H9 (cell line): ENCODE measurements around the gene ASTN2. TPM values are rescaled to one million over a fixed set of nuclear protein-coding genes. Genes with fewer than 3 reads are reported as not detected.

Source experiments
- DNase-seq: peaks from one replicate; pipeline ENCODE4 v3.0.0-alpha.2; 2017
- H2AFZ ChIP-seq: one replicate; pipeline ENCODE4 v1.6.1; 2013; ENCODE audit warnings: mild to moderate bottlenecking, low read length, control low read depth, moderate library complexity
- H2AK5ac ChIP-seq: 2 replicates; pipeline ENCODE4 v1.6.1; 2013; ENCODE audit warnings: low read length, control low read depth, mixed read lengths; ENCODE audit not compliant: insufficient read length
- H2BK120ac ChIP-seq: one replicate; pipeline ENCODE4 v1.6.1; 2013; ENCODE audit warnings: low read depth, mild to moderate bottlenecking, low read length, control low read depth, inconsistent platforms; ENCODE audit not compliant: poor library complexity, severe bottlenecking
- H2BK12ac ChIP-seq: 2 replicates; pipeline ENCODE4 v1.6.1; 2013; ENCODE audit warnings: low read length, control low read depth, mixed read lengths, low read depth; ENCODE audit not compliant: insufficient read length
- H2BK15ac ChIP-seq: 2 replicates; pipeline ENCODE4 v1.6.1; 2013; ENCODE audit warnings: low read depth, low read length, control low read depth
- H2BK20ac ChIP-seq: one replicate; pipeline ENCODE4 v1.6.1; 2013; ENCODE audit warnings: low read depth, mild to moderate bottlenecking, low read length, control low read depth, inconsistent platforms; ENCODE audit not compliant: poor library complexity, severe bottlenecking
- H2BK5ac ChIP-seq: 2 replicates; pipeline ENCODE4 v1.6.1; 2013; ENCODE audit warnings: low read length, control low read depth, mixed read lengths; ENCODE audit not compliant: insufficient read length
- H3K14ac ChIP-seq: 2 replicates; pipeline ENCODE4 v1.6.1; 2013; ENCODE audit warnings: low read length, control low read depth; ENCODE audit not compliant: insufficient read depth
- H3K18ac ChIP-seq: 2 replicates; pipeline ENCODE4 v1.6.1; 2013; ENCODE audit warnings: low read depth, mild to moderate bottlenecking, mixed read lengths, low read length, control low read depth; ENCODE audit not compliant: insufficient read length
- H3K23ac ChIP-seq: 2 replicates; pipeline ENCODE4 v1.6.1; 2013; ENCODE audit warnings: low read length, control low read depth, mixed read lengths, low read depth; ENCODE audit not compliant: insufficient read length
- H3K23me2 ChIP-seq: 2 replicates; pipeline ENCODE4 v1.6.1; 2013; ENCODE audit warnings: low read depth, mild to moderate bottlenecking, mixed read lengths, low read length, control low read depth; ENCODE audit not compliant: insufficient read length, poor library complexity, severe bottlenecking
- H3K27ac ChIP-seq: 2 replicates; pipeline ENCODE4 v1.5.1; 2013; ENCODE audit warnings: low read length, control low read depth, mixed read lengths, low read depth; ENCODE audit not compliant: insufficient read length
- H3K27me3 ChIP-seq: 2 replicates; pipeline ENCODE4 v1.6.1; 2013; ENCODE audit warnings: low read length, control low read depth, inconsistent platforms; ENCODE audit not compliant: insufficient read depth
- H3K4ac ChIP-seq: 2 replicates; pipeline ENCODE4 v1.6.1; 2013; ENCODE audit warnings: low read depth, mild to moderate bottlenecking, control low read depth, inconsistent platforms, low read length, moderate library complexity
- H3K4me1 ChIP-seq: 2 replicates; pipeline ENCODE4 v1.6.1; 2013; ENCODE audit warnings: low read length, control low read depth, inconsistent platforms; ENCODE audit not compliant: insufficient read depth
- H3K4me2 ChIP-seq: 2 replicates; pipeline ENCODE4 v1.6.1; 2013; ENCODE audit warnings: low read length, control low read depth, mixed read lengths; ENCODE audit not compliant: insufficient read length, insufficient read depth
- H3K56ac ChIP-seq: 2 replicates; pipeline ENCODE4 v1.6.1; 2013; ENCODE audit warnings: low read depth, mild to moderate bottlenecking, mixed read lengths, low read length, control low read depth; ENCODE audit not compliant: insufficient read length
- H3K79me1 ChIP-seq: 2 replicates; pipeline ENCODE4 v1.6.1; 2013; ENCODE audit warnings: low read depth, mild to moderate bottlenecking, moderate library complexity, low read length, control low read depth, inconsistent platforms; ENCODE audit not compliant: insufficient read depth, poor library complexity, severe bottlenecking
- H3K79me2 ChIP-seq: 2 replicates; pipeline ENCODE4 v1.6.1; 2013; ENCODE audit warnings: low read length, control low read depth, inconsistent platforms; ENCODE audit not compliant: insufficient read depth
- H3K9ac ChIP-seq: 2 replicates; pipeline ENCODE4 v1.6.1; 2013; ENCODE audit warnings: low read length, control low read depth, mixed read lengths; ENCODE audit not compliant: insufficient read length; ENCODE audit errors: extremely low read depth
- H3K9me3 ChIP-seq: one replicate; pipeline ENCODE4 v1.6.1; 2013; ENCODE audit warnings: low read depth, low read length, inconsistent platforms; ENCODE audit not compliant: control insufficient read depth
- H3T11ph ChIP-seq: one replicate; pipeline ENCODE4 v1.6.1; 2013; ENCODE audit warnings: mild to moderate bottlenecking, low read length, control low read depth, inconsistent platforms
- H4K20me1 ChIP-seq: one replicate; pipeline ENCODE4 v1.6.1; 2013; ENCODE audit not compliant: control insufficient read depth, insufficient read length, insufficient read depth
- H4K5ac ChIP-seq: 2 replicates; pipeline ENCODE4 v1.6.1; 2013; ENCODE audit warnings: low read depth, mild to moderate bottlenecking, mixed read lengths, low read length, control low read depth; ENCODE audit not compliant: insufficient read length
- H4K8ac ChIP-seq: replicated peaks from 2 replicates; pipeline ENCODE4 v1.6.1; 2013; ENCODE audit warnings: low read length, control low read depth, mixed read lengths, low read depth; ENCODE audit not compliant: insufficient read length
- H4K91ac ChIP-seq: 2 replicates; pipeline ENCODE4 v1.6.1; 2013; ENCODE audit warnings: low read depth, mild to moderate bottlenecking, moderate library complexity, mixed read lengths, low read length, control low read depth; ENCODE audit not compliant: insufficient read length
- H3K27ac Mint-ChIP-seq, 3 experiments: 2 replicates in 2 of 3; 3 replicates in 1 of 3; pipeline ENCODE4 v1.8.0; 2020 to 2021; ENCODE audit warnings: mixed read lengths in 3 of 3, mild to moderate bottlenecking in 1 of 3, moderate library complexity in 1 of 3
- H3K27me3 Mint-ChIP-seq: 2 replicates; pipeline ENCODE4 v1.8.0; 2021; ENCODE audit warnings: low read depth, mild to moderate bottlenecking, moderate library complexity, mixed read lengths
- H3K36me3 Mint-ChIP-seq, 3 experiments: 2 replicates in 2 of 3; 3 replicates in 1 of 3; pipeline ENCODE4 v1.8.0; 2020 to 2021; ENCODE audit warnings: low read depth in 3 of 3, mixed read lengths in 3 of 3; ENCODE audit not compliant: insufficient read depth in 1 of 3
- H3K4me1 Mint-ChIP-seq, 2 experiments: 2 replicates each; pipeline ENCODE4 v1.8.0; 2020; ENCODE audit warnings: mixed read lengths in 2 of 2
- H3K4me3 Mint-ChIP-seq, 2 experiments: 2 replicates in 1 of 2; 3 replicates in 1 of 2; pipeline ENCODE4 v1.8.0; 2020 to 2021; ENCODE audit warnings: mild to moderate bottlenecking in 2 of 2, mixed read lengths in 2 of 2, moderate library complexity in 1 of 2
- H3K9me3 Mint-ChIP-seq, 2 experiments: 2 replicates in 1 of 2; 3 replicates in 1 of 2; pipeline ENCODE4 v1.8.0; 2020; ENCODE audit warnings: mild to moderate bottlenecking in 2 of 2, mixed read lengths in 2 of 2, moderate library complexity in 1 of 2
- CTCF ChIP-seq: fragments of 200-600 bp; sonication (generic); conservative IDR thresholded peaks from 3 replicates; pipeline ENCODE4 v1.8.0; 2021; ENCODE audit warnings: antibody characterized with exemption, mild to moderate bottlenecking
- WGBS: extraction: QIAGEN DNeasy Blood & Tissue Kit; methylation state at CpG from one replicate; pipeline ENCODE4 v1.1.7; 2013; ENCODE audit warnings: missing lambda C conversion rate, low lambda C conversion rate, mixed read lengths; ENCODE audit not compliant: insufficient read length; ENCODE audit errors: extremely low coverage; 5-methylcytosine and 5-hydroxymethylcytosine counted together
- total RNA-seq: library from RNA; stranded (reverse); gene quantifications from 2 replicates; pipeline ENCODE4 v1.2.1, GENCODE V29; 2021

The ASTN2 gene
- total RNA-seq, 1 experiment from 2014 or later: 9.7 TPM

DNA sequence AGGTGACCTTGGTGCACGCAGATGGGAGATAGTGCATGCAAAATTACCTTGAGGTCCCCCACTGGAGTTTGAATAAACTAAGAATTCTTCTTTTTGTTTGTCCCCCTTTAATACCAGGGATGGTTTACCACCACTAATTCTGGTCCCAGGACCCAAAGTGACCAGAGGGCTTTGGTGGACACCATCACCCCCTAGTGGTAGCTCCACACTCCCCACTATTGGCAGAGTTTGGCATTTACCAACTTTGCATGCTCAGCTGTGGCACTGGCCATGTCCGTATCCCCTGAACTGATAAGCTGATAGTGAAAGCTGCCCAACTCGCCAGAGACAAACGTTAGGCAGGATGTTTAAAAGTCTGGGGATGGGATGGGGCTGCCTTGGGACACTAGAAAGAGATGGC is 3.3 kb downstream of the ASTN2 start:
- WGBS: no CpG with 5 or more reads among the region's 4 CpGs
- Histone ChIP-seq H3K27me3 (peaks cover 30% of the 10 kb centered on the region), H4K91ac (no peak overlapping the region), H3K27ac (no peak overlapping the region), H3K14ac (no peak overlapping the region), H2BK12ac (no peak overlapping the region), H3K4ac (no peak overlapping the region), H3K23ac (no peak overlapping the region), H3K79me1 (no peaks in the 10 kb centered on the region), H3K79me2 (no peaks in the 10 kb centered on the region), H3K23me2 (peaks cover 21% of the 10 kb centered on the region), H4K20me1 (no peaks in the 10 kb centered on the region), H4K5ac (no peak overlapping the region), H3K4me2 (peak overlapping the region; percentile 73), H2BK5ac (no peak overlapping the region), H3K9ac (no peak overlapping the region), H2BK15ac (no peak overlapping the region), H3K4me1 (0 out of 2 replicates have a peak, but pooled peaks cover 2% of the 10 kb centered on the region), H2BK120ac (no peak overlapping the region), H2BK20ac (no peak overlapping the region), H2AK5ac (no peak overlapping the region), H3K56ac (no peak overlapping the region), H4K8ac (no peak overlapping the region), H2AFZ (no peak overlapping the region), H3K9me3 (no peaks in the 10 kb centered on the region), H3T11ph (no peak overlapping the region), H3K18ac (no peak overlapping the region)
- peaks cover 26 to 41% of the 10 kb centered on the region in 2 experiments for H3K4me1 Mint-ChIP-seq
- no peaks in the 10 kb centered on the region; a peak in 1 of 5 replicates for H3K9me3 Mint-ChIP-seq
- peaks cover 35% of the 10 kb centered on the region for H3K27me3 Mint-ChIP-seq
- H3K36me3 Mint-ChIP-seq: peaks cover 0 to 4% (median 0%) of the 10 kb centered on the region in 3 experiments; a peak in 2 of 7 replicates
- DNase-seq: peak; percentile 80
- H3K4me3 Mint-ChIP-seq: peak overlapping the region; percentile 21 to 50; a peak in 1 of 5 replicates
- TF ChIP-seq CTCF: peak; percentile 95
- H3K27ac Mint-ChIP-seq: no peak overlapping the region
